KMS-11 (cell line): ENCODE measurements around the gene TSC22D4.

Experiments used
- H2AFZ ChIP-seq: fragments of 200-600 bp; sonication (generic); 2 replicates; pipeline ENCODE4 v1.6.1; 2016; ENCODE audit warnings: antibody characterized with exemption, mixed run types, low read depth
- H3K27ac ChIP-seq: fragments of 200-600 bp; sonication (generic); 2 replicates; pipeline ENCODE4 v1.6.1; 2016; ENCODE audit warnings: mild to moderate bottlenecking, mixed run types
- H3K27me3 ChIP-seq: fragments of 200-600 bp; sonication (generic); 2 replicates; pipeline ENCODE4 v1.6.1; 2017; ENCODE audit warnings: mild to moderate bottlenecking, low read depth, mixed run types, moderate library complexity; ENCODE audit not compliant: insufficient read depth
- H3K36me3 ChIP-seq: fragments of 200-600 bp; sonication (generic); 2 replicates; pipeline ENCODE4 v1.6.1; 2017; ENCODE audit warnings: mild to moderate bottlenecking, mixed run types; ENCODE audit not compliant: insufficient read depth
- H3K4me1 ChIP-seq: fragments of 200-600 bp; sonication (generic); 2 replicates; pipeline ENCODE4 v1.6.1; 2016; ENCODE audit warnings: mild to moderate bottlenecking, low read depth, mixed run types; ENCODE audit not compliant: poor library complexity, severe bottlenecking
- H3K4me2 ChIP-seq: fragments of 200-600 bp; sonication (generic); 2 replicates; pipeline ENCODE4 v1.7.0; 2016; ENCODE audit warnings: mild to moderate bottlenecking, mixed run types
- H3K4me3 ChIP-seq: fragments of 200-600 bp; sonication (generic); IDR thresholded peaks from 2 replicates; pipeline ENCODE4 v1.6.1; 2017; ENCODE audit warnings: low read depth, low read length, mixed read lengths; ENCODE audit not compliant: insufficient read depth
- H3K79me2 ChIP-seq: fragments of 200-600 bp; sonication (generic); 2 replicates; pipeline ENCODE4 v1.6.1; 2016; ENCODE audit warnings: low read depth, mixed run types; ENCODE audit not compliant: insufficient read depth
- H3K9ac ChIP-seq: fragments of 200-600 bp; sonication (generic); 2 replicates; pipeline ENCODE4 v1.6.1; 2016; ENCODE audit warnings: mild to moderate bottlenecking, mixed run types
- H4K20me1 ChIP-seq: fragments of 200-600 bp; sonication (generic); 2 replicates; pipeline ENCODE4 v1.6.1; 2016; ENCODE audit warnings: mild to moderate bottlenecking, mixed run types; ENCODE audit not compliant: insufficient read depth
- CTCF ChIP-seq: fragments of 200-600 bp; sonication (generic); conservative IDR thresholded peaks from 2 replicates; pipeline ENCODE4 v1.6.1; 2017; ENCODE audit warnings: low read depth, mild to moderate bottlenecking, antibody characterized with exemption, low read length, moderate library complexity, mixed read lengths

Gene TSC22D4

GRCh38 chr7:100425347-100425746 lies 53.7 kb downstream of the TSC22D4 start:
- H2AFZ ChIP-seq, result no peak overlapping the region
- no peaks in the 10 kb centered on the region for H3K27me3 ChIP-seq
- no peaks in the 10 kb centered on the region for H3K36me3 ChIP-seq
- H3K9ac ChIP-seq, result no peak overlapping the region
- TF ChIP-seq CTCF, result no peak
- H3K79me2 ChIP-seq, result peaks cover 5% of the 10 kb centered on the region
- no peak overlapping the region for H3K27ac ChIP-seq
- peaks cover 6% of the 10 kb centered on the region for H3K4me1 ChIP-seq
- H3K4me3 ChIP-seq, result no peak overlapping the region
- no peaks in the 10 kb centered on the region for H4K20me1 ChIP-seq
- H3K4me2 ChIP-seq, result no peak overlapping the region

GRCh38 chr7:100423315-100423714 lies 55.7 kb downstream of the TSC22D4 start:
- H3K4me1 ChIP-seq, result peaks cover 6% of the 10 kb centered on the region
- H3K4me3 ChIP-seq, result no peak overlapping the region
- H3K27ac ChIP-seq, result no peak overlapping the region
- H3K79me2 ChIP-seq, result no peaks in the 10 kb centered on the region
- H2AFZ ChIP-seq, result no peak overlapping the region
- H3K4me2 ChIP-seq, result no peak overlapping the region
- H4K20me1 ChIP-seq, result no peaks in the 10 kb centered on the region
- no peaks in the 10 kb centered on the region for H3K36me3 ChIP-seq
- no peak overlapping the region for H3K9ac ChIP-seq
- H3K27me3 ChIP-seq, result no peaks in the 10 kb centered on the region
- TF ChIP-seq CTCF, result no peak

GRCh38 chr7:100419660-100420226 lies 59.3 kb downstream of the TSC22D4 start:
- H4K20me1 ChIP-seq, result no peaks in the 10 kb centered on the region
- no peak overlapping the region for H3K27ac ChIP-seq
- no peaks in the 10 kb centered on the region for H3K79me2 ChIP-seq
- no peaks in the 10 kb centered on the region for H3K4me1 ChIP-seq
- no peaks in the 10 kb centered on the region for H3K36me3 ChIP-seq
- no peak overlapping the region for H3K4me3 ChIP-seq
- no peaks in the 10 kb centered on the region for H3K27me3 ChIP-seq
- H3K4me2 ChIP-seq, result no peak overlapping the region
- TF ChIP-seq CTCF, result no peak
- H3K9ac ChIP-seq, result no peak overlapping the region
- H2AFZ ChIP-seq, result no peak overlapping the region

GRCh38 chr7:100418930-100419659 lies 59.9 kb downstream of the TSC22D4 start:
- Histone ChIP-seq H3K4me2 (no peak overlapping the region), H4K20me1 (no peaks in the 10 kb centered on the region), H3K4me3 (no peak overlapping the region)

More at GRCh38 chr7:100418930-100419659, 59.9 kb downstream of the TSC22D4 start:
- Histone ChIP-seq H3K27ac (no peak overlapping the region), H2AFZ (no peak overlapping the region), H3K4me1 (no peaks in the 10 kb centered on the region), H3K36me3 (no peaks in the 10 kb centered on the region), H3K9ac (no peak overlapping the region), H3K79me2 (no peaks in the 10 kb centered on the region), H3K27me3 (no peaks in the 10 kb centered on the region)
- TF ChIP-seq CTCF, result no peak
